ENCODE results near the gene PTPRT. TPM values are rescaled to one million over a fixed set of nuclear protein-coding genes. Genes with fewer than 3 reads are reported as not detected.

The PTPRT gene
- total RNA-seq, 1 experiment from 2014 or later: not detected

GRCh38 chr20:42742926-42743325, 446.8 kb downstream of the PTPRT start:
- H3K27ac ChIP-seq (ENCODE audit: low read length): no peak overlapping the region
- H3K36me3 ChIP-seq (ENCODE audit: low read depth, low read length): no peaks in the 10 kb centered on the region
- no peak overlapping the region for H2AFZ ChIP-seq (ENCODE audit: low read length)
- H3K79me2 ChIP-seq (ENCODE audit: low read length): no peaks in the 10 kb centered on the region
- H3K4me3 ChIP-seq (ENCODE audit: low read length): no peak overlapping the region
- H3F3A ChIP-seq (ENCODE audit: low read length, unreplicated experiment): no peaks in the 10 kb centered on the region
- no peaks in the 10 kb centered on the region for H4K20me1 ChIP-seq (ENCODE audit: low read length)
- intact Hi-C loops (cut with micrococcal nuclease): no loop called here
- ChIA-PET POLR2A (ENCODE audit: unreplicated experiment) (no interaction called here), CTCF (no interaction called here)
- no peak for TF ChIP-seq EZH2 (IDR thresholded peaks at IDR 0.05; ENCODE audit: low read length, unreplicated experiment)
- TF ChIP-seq EZH2phosphoT487 (IDR thresholded peaks at IDR 0.05; ENCODE audit: borderline replicate concordance, low read length): no peak
- no peak for TF ChIP-seq CTCF (conservative IDR thresholded peaks at IDR 0.05; ENCODE audit: low read depth, low read length)
- no peaks in the 10 kb centered on the region for H3K27me3 ChIP-seq (ENCODE audit: low read length)
- H3K4me2 ChIP-seq (ENCODE audit: low read length): no peak overlapping the region
- H3K9me3 ChIP-seq (ENCODE audit: low read length): peaks cover 35% of the 10 kb centered on the region; the same call in 1 of the 2 replicates
- no peak for DNase-seq
- H3K9ac ChIP-seq (ENCODE audit: low read length): no peak overlapping the region
- ATAC-seq: no peak
- H3K4me1 ChIP-seq (ENCODE audit: insufficient read depth, low read length): no peaks in the 10 kb centered on the region
- H3K9me2 ChIP-seq (replicated peaks; ENCODE audit: low read length): no peaks in the 10 kb centered on the region
- BruUV-seq (replicated peaks): no TSS peak

GRCh38 chr20:42741906-42742305, 447.8 kb downstream of the PTPRT start:
- Histone ChIP-seq H2AFZ (ENCODE audit: low read length) (no peak overlapping the region), H3K4me2 (ENCODE audit: low read length) (no peak overlapping the region), H3K79me2 (ENCODE audit: low read length) (no peaks in the 10 kb centered on the region), H3K9ac (ENCODE audit: low read length) (no peak overlapping the region), H3K4me1 (ENCODE audit: insufficient read depth, low read length) (no peaks in the 10 kb centered on the region), H3K27me3 (ENCODE audit: low read length) (no peaks in the 10 kb centered on the region), H3K9me2 (replicated peaks; ENCODE audit: low read length) (no peaks in the 10 kb centered on the region), H3K4me3 (ENCODE audit: low read length) (no peak overlapping the region), H3F3A (ENCODE audit: low read length, unreplicated experiment) (no peaks in the 10 kb centered on the region), H3K36me3 (ENCODE audit: low read depth, low read length) (no peaks in the 10 kb centered on the region), H4K20me1 (ENCODE audit: low read length) (no peaks in the 10 kb centered on the region), H3K9me3 (ENCODE audit: low read length) (peaks cover 30% of the 10 kb centered on the region; the same call in 1 of the 2 replicates), H3K27ac (ENCODE audit: low read length) (no peak overlapping the region)
- POLR2A ChIA-PET (ENCODE audit: unreplicated experiment): no interaction called here
- TF ChIP-seq EZH2 (IDR thresholded peaks at IDR 0.05; ENCODE audit: low read length, unreplicated experiment) (no peak), EZH2phosphoT487 (IDR thresholded peaks at IDR 0.05; ENCODE audit: borderline replicate concordance, low read length) (no peak), CTCF (conservative IDR thresholded peaks at IDR 0.05; ENCODE audit: low read depth, low read length) (no peak)
- ATAC-seq (no peak), DNase-seq (no peak)
- no TSS peak for BruUV-seq (replicated peaks)
- CTCF ChIA-PET: no interaction called here
- intact Hi-C loops (cut with micrococcal nuclease): no loop called here

- H3K4me3 ChIP-seq (ENCODE audit: low read length): no peak overlapping the region
- intact Hi-C loops (cut with micrococcal nuclease): no loop called here
- no peaks in the 10 kb centered on the region for H3K27me3 ChIP-seq (ENCODE audit: low read length)
- no peaks in the 10 kb centered on the region for H3K79me2 ChIP-seq (ENCODE audit: low read length)
- no peak overlapping the region for H3K27ac ChIP-seq (ENCODE audit: low read length)
- no peak for TF ChIP-seq EZH2 (IDR thresholded peaks at IDR 0.05; ENCODE audit: low read length, unreplicated experiment)
- no peak for TF ChIP-seq EZH2phosphoT487 (IDR thresholded peaks at IDR 0.05; ENCODE audit: borderline replicate concordance, low read length)
- no peak for TF ChIP-seq CTCF (conservative IDR thresholded peaks at IDR 0.05; ENCODE audit: low read depth, low read length)
- no peak overlapping the region for H2AFZ ChIP-seq (ENCODE audit: low read length)
- ChIA-PET CTCF (no interaction called here), POLR2A (ENCODE audit: unreplicated experiment) (no interaction called here)
- DNase-seq (no peak), ATAC-seq (no peak)
- peaks cover 26% of the 10 kb centered on the region; the same call in 1 of the 2 replicates for H3K9me3 ChIP-seq (ENCODE audit: low read length)
- H3K4me2 ChIP-seq (ENCODE audit: low read length): no peak overlapping the region
- no TSS peak for BruUV-seq (replicated peaks)
- no peaks in the 10 kb centered on the region for H3K9me2 ChIP-seq (replicated peaks; ENCODE audit: low read length)
- no peaks in the 10 kb centered on the region for H3F3A ChIP-seq (ENCODE audit: low read length, unreplicated experiment)
- H3K36me3 ChIP-seq (ENCODE audit: low read depth, low read length): no peaks in the 10 kb centered on the region
- H3K9ac ChIP-seq (ENCODE audit: low read length): no peak overlapping the region
- H4K20me1 ChIP-seq (ENCODE audit: low read length): no peaks in the 10 kb centered on the region
- no peaks in the 10 kb centered on the region for H3K4me1 ChIP-seq (ENCODE audit: insufficient read depth, low read length)
Measured at GRCh38 chr20:42740226-42740870, 449.4 kb downstream of the PTPRT start.

Measured in PC-3 (cell line).